HepG2 (cell line): ENCODE data around the gene SIK3. TPM values are rescaled to one million over a fixed set of nuclear protein-coding genes. Genes with fewer than 3 reads are reported as not detected.

Experiments
- ASH2L ChIP-seq: fragments of 300-600, 200-600 bp; sonication (generic); IDR thresholded peaks from 2 replicates; pipeline ENCODE4 v1.7.0; 2017; ENCODE audit warnings: low read depth, mild to moderate bottlenecking, moderate library complexity, mixed read lengths, low read length; ENCODE audit not compliant: insufficient read length
- HOXA9 ChIP-seq: sonication (generic); formaldehyde crosslinking; IDR thresholded peaks from 2 replicates; pipeline ENCODE4 v1.8.1; 2022; ENCODE audit warnings: missing genetic modification reagents, mild to moderate bottlenecking, moderate library complexity, borderline replicate concordance
- KLF11 ChIP-seq: IDR thresholded peaks from 2 replicates; pipeline ENCODE4 v1.6.1; 2016; ENCODE audit warnings: missing compliant biosample characterization
- MEF2D ChIP-seq: sonication (generic); formaldehyde crosslinking; IDR thresholded peaks from 2 replicates; pipeline ENCODE4 v1.5.1; 2020; ENCODE audit warnings: mild to moderate bottlenecking, missing genetic modification reagents
- NR1H2 ChIP-seq: sonication (generic); formaldehyde crosslinking; IDR thresholded peaks from 2 replicates; pipeline ENCODE4 v1.8.1; 2022; ENCODE audit warnings: low read depth, missing genetic modification reagents, borderline replicate concordance
- NR2F1 ChIP-seq, 2 experiments: fragments of 450-650 bp in 1 of 2; formaldehyde crosslinking in 1 of 2; IDR thresholded peaks; 2 replicates each; pipeline versions ENCODE4 v1.5.0 to v1.6.1; 2016 to 2020; ENCODE audit warnings: mild to moderate bottlenecking in 1 of 2, missing compliant biosample characterization in 1 of 2, missing genetic modification reagents in 1 of 2, moderate library complexity in 1 of 2
- NR2F6 ChIP-seq, 2 experiments: IDR thresholded peaks; 2 replicates each; pipeline ENCODE4 v1.6.1; 2016; ENCODE audit warnings: antibody characterized with exemption in 1 of 2, mild to moderate bottlenecking in 1 of 2
- POGZ ChIP-seq: sonication (generic); formaldehyde crosslinking; IDR thresholded peaks from 2 replicates; pipeline ENCODE4 v1.4.0; 2020; ENCODE audit warnings: mild to moderate bottlenecking, missing genetic modification reagents
- ZBTB7A ChIP-seq: sonication (generic); formaldehyde crosslinking; IDR thresholded peaks from 2 replicates; pipeline ENCODE4 v1.8.0; 2022; ENCODE audit warnings: mild to moderate bottlenecking, missing genetic modification reagents
- ZNF484 ChIP-seq: sonication (generic); formaldehyde crosslinking; IDR thresholded peaks from 2 replicates; pipeline ENCODE4 v1.5.1; 2020; ENCODE audit warnings: mild to moderate bottlenecking, low read depth, missing genetic modification reagents, borderline replicate concordance
- ZNF501 ChIP-seq: sonication (generic); formaldehyde crosslinking; IDR thresholded peaks from 2 replicates; pipeline ENCODE4 v1.5.1; 2020; ENCODE audit warnings: mild to moderate bottlenecking, moderate library complexity, missing genetic modification reagents
- ZNF572 ChIP-seq: sonication (generic); formaldehyde crosslinking; IDR thresholded peaks from 2 replicates; pipeline ENCODE4 v1.5.1; 2020; ENCODE audit warnings: mild to moderate bottlenecking, missing genetic modification reagents
- ZNF629 ChIP-seq: sonication (generic); formaldehyde crosslinking; conservative IDR thresholded peaks from 2 replicates; pipeline ENCODE4 v1.5.0; 2020; ENCODE audit warnings: missing genetic modification reagents
- polyA plus RNA-seq, 8 experiments: library from polyadenylated mRNA; depleted of rRNA in 3 of 8; stranded (reverse) in 7 of 8; unstranded in 1 of 8; fragments of >200 nt; fragmentation: Illumina TruSeq in 4 of 8; extraction: Trizol in 4 of 8; gene quantifications; 2 replicates each; pipeline versions ENCODE4 v1.2.1 to v1.2.3, GENCODE V29; 2011 to 2016; ENCODE audit warnings: low read depth in 4 of 8, missing spikeins in 1 of 8, mixed read lengths in 1 of 8; ENCODE audit not compliant: insufficient read depth in 1 of 8
- total RNA-seq, 5 experiments: library from RNA; depleted of rRNA; stranded (reverse); fragments of >200 nt; fragmentation: Illumina TruSeq; extraction: Trizol; gene quantifications; 2 replicates each; pipeline ENCODE4 v1.2.3, GENCODE V29; 2016; ENCODE audit warnings: low read depth in 1 of 5
- TF ChIP-seq, protein P1 (sequence below): sonication (generic); formaldehyde crosslinking; IDR thresholded peaks from 2 replicates; pipeline ENCODE4 v1.4.0; 2020; ENCODE audit warnings: mild to moderate bottlenecking, missing genetic modification reagents, borderline replicate concordance
- TF ChIP-seq, protein P2 (sequence below): sonication (generic); formaldehyde crosslinking; IDR thresholded peaks from 2 replicates; pipeline ENCODE4 v1.4.0; 2020; ENCODE audit warnings: mild to moderate bottlenecking, missing genetic modification reagents
- TF ChIP-seq, protein P3 (sequence below): sonication (generic); formaldehyde crosslinking; IDR thresholded peaks from 2 replicates; pipeline ENCODE4 v1.9.0; 2021; ENCODE audit warnings: missing genetic modification reagents, mild to moderate bottlenecking, borderline replicate concordance

Gene SIK3
- total and polyA plus RNA-seq, 2 of the 13 experiments (the other 11 are each of a cell fraction or from before 2014, with no cell fraction given) = 5.7 to 9.8 TPM

DNA sequence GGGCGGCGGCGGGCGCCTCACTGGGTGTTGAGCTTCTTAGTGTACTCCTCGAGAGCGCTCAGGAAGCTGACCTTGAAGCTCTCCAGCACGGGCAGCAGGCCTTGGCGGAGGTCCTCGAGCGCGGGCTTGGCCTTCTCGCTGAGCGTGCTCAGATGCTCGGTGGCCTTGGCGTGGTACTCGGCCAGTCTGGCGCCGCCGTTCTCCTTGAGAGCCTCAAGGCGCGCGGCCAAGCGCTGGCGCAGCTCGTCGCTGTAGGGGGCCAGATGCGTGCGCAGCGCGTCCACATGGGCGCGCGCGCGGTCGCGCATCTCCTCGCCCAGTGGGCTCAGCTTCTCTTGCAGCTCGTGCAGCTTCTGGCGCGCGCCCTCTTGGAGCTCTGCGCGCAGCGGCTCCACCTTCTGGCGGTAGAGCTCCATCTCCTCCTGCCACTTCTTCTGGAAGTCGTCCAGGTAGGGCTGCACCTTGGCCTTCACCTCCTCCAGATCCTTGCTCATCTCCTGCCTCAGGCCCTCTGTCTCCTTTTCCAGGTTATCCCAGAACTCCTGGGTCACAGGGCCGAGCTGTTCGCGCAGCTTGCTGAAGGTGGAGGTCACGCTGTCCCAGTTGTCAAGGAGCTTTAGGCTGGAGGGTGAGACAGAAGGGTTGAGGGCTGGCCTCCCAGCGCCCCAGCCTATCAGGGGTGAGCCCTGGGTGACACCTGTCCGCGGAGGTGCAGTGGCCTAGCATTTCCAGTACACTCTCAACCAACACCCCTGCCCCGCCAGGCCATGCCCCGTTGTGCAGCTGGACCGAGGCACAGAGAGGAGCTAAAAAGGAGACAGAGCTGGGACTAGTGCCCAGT is 262.2 kb downstream of the SIK3 start (continued):
- TF ChIP-seq, protein P1, sequence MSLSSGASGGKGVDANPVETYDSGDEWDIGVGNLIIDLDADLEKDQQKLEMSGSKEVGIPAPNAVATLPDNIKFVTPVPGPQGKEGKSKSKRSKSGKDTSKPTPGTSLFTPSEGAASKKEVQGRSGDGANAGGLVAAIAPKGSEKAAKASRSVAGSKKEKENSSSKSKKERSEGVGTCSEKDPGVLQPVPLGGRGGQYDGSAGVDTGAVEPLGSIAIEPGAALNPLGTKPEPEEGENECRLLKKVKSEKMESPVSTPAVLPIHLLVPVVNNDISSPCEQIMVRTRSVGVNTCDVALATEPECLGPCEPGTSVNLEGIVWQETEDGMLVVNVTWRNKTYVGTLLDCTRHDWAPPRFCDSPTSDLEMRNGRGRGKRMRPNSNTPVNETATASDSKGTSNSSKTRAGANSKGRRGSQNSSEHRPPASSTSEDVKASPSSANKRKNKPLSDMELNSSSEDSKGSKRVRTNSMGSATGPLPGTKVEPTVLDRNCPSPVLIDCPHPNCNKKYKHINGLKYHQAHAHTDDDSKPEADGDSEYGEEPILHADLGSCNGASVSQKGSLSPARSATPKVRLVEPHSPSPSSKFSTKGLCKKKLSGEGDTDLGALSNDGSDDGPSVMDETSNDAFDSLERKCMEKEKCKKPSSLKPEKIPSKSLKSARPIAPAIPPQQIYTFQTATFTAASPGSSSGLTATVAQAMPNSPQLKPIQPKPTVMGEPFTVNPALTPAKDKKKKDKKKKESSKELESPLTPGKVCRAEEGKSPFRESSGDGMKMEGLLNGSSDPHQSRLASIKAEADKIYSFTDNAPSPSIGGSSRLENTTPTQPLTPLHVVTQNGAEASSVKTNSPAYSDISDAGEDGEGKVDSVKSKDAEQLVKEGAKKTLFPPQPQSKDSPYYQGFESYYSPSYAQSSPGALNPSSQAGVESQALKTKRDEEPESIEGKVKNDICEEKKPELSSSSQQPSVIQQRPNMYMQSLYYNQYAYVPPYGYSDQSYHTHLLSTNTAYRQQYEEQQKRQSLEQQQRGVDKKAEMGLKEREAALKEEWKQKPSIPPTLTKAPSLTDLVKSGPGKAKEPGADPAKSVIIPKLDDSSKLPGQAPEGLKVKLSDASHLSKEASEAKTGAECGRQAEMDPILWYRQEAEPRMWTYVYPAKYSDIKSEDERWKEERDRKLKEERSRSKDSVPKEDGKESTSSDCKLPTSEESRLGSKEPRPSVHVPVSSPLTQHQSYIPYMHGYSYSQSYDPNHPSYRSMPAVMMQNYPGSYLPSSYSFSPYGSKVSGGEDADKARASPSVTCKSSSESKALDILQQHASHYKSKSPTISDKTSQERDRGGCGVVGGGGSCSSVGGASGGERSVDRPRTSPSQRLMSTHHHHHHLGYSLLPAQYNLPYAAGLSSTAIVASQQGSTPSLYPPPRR (CRISPR knock-in tag) = no peak
- TF ChIP-seq ZNF484 (CRISPR knock-in tag) (no peak), HOXA9 (no peak), MEF2D (peak; percentile 24; the same call in 1 of the 2 replicates), NR2F1 (CRISPR knock-in tag; IDR thresholded peaks at IDR 0.05) (no peak; a peak in 1 of 4 replicates), NR1H2 (CRISPR knock-in tag) (no peak; the same call in 1 of the 2 replicates), ZNF572 (CRISPR knock-in tag) (no peak), POGZ (no peak), ZNF501 (CRISPR knock-in tag) (no peak), ZNF629 (no peak), KLF11 (CRISPR knock-in tag) (no peak), NR2F6 (IDR thresholded peaks at IDR 0.05) (no peak), NR2F6 (CRISPR knock-in tag; IDR thresholded peaks at IDR 0.05) (peak; percentile 65), ZBTB7A (CRISPR knock-in tag) (no peak; the same call in 1 of the 2 replicates), ASH2L (peak; percentile 45)
- TF ChIP-seq, protein P2, sequence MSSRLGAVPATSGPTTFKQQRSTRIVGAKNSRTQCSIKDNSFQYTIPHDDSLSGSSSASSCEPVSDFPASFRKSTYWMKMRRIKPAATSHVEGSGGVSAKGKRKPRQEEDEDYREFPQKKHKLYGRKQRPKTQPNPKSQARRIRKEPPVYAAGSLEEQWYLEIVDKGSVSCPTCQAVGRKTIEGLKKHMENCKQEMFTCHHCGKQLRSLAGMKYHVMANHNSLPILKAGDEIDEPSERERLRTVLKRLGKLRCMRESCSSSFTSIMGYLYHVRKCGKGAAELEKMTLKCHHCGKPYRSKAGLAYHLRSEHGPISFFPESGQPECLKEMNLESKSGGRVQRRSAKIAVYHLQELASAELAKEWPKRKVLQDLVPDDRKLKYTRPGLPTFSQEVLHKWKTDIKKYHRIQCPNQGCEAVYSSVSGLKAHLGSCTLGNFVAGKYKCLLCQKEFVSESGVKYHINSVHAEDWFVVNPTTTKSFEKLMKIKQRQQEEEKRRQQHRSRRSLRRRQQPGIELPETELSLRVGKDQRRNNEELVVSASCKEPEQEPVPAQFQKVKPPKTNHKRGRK (CRISPR knock-in tag) = no peak
- TF ChIP-seq, protein P3, sequence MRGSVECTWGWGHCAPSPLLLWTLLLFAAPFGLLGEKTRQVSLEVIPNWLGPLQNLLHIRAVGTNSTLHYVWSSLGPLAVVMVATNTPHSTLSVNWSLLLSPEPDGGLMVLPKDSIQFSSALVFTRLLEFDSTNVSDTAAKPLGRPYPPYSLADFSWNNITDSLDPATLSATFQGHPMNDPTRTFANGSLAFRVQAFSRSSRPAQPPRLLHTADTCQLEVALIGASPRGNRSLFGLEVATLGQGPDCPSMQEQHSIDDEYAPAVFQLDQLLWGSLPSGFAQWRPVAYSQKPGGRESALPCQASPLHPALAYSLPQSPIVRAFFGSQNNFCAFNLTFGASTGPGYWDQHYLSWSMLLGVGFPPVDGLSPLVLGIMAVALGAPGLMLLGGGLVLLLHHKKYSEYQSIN = no peak
